ENCODE measurements around the gene SPDYE4.

- TF ChIP-seq CTCF (conservative IDR thresholded peaks at IDR 0.05; ENCODE audit: low read length), result no peak
- no peak for TF ChIP-seq EZH2phosphoT487 (IDR thresholded peaks at IDR 0.05; ENCODE audit: borderline replicate concordance, low read depth, low read length)
These were observed 42.9 kb upstream of the SPDYE4 start for GRCh38 chr17:8801135-8801840.

Measured in OCI-LY7 (cell line).